Measurements from ENCODE around the gene FBXL13.

Gene FBXL13

DNA sequence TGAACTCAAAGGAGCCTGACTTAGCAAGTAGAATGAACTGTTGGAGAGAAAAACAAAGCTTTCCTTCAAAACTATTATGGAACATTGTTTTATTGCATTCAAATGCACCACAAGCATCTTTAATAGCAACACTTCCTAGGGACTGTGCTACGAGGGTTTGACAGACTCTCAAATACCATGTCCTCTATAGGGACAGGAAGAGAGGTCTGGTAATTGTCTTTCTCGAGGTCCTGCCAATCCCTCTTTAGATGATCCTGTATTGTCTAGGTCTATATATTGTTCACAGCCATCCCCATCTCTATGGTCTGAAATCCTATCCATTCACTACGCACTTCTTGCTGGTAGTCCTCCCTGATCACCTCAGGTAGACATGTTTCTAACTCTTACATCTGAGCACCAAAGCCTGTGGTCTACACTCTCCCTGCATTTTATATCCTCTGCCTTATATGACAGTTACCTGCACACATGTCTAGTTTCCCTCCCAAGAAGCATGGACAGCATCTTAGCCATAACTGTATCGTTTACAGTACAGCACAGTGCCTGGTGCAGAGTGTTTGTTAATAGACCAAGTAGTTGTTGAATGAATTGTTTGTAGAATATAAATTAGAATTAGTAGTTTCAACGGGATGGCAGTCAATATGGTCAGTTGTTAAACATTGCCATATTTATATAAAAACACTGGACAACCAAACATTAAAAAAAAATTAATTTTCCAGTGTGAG lies 183.5 kb downstream of the FBXL13 start:
- no peak for DNase-seq

DNA sequence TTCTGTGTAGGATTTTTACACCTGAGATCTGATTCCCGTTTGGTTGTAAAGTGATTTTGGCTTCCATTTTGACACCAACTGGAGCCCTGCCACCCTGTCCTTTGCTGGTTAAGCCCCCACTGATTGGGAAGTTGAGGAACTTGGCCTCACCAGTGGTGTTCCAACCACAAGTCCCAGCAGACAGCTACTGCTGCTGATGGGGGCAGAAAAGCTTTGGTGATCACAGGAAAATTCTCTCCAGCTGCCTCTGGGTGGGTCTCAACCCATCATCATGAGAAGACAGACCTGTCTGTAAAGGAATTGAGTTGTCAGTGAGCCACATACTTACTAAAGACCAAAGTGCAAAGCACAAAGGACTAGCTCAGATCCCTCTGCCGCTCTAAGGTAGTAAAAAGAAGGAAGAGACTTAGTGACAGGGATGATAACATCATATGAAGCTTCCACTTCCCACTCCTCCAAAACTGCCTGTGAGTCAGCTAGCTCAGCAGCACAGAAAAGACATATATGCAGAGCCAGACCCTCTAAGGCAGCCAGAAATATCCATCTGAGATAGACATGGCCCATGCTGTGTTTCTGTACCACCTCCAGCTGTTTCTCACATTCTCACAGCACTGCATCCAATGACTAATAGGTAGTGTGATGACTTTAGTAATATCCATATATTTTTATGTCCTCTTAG lies 184.2 kb downstream of the FBXL13 start:
- no peak for DNase-seq

DNA sequence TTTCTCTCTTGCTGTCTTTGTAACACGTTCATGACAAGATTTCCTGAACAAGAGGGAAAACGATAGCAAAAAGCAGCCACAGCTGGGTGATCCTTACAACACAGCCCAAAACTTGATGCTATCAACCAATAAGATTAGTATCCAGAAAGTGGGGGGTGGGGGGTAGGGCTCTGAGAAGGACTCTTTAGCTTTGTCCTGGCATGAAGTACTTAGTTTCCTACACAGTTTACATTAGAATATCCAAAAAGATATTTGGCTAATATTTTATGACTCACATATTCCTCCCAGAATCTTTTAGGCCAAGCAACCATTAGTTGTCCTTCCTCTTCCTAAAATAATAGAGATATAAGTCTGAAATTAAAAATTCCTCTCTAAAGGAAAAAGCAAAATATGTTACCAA lies 184.7 kb downstream of the FBXL13 start:
- DNase-seq: no peak

DNA sequence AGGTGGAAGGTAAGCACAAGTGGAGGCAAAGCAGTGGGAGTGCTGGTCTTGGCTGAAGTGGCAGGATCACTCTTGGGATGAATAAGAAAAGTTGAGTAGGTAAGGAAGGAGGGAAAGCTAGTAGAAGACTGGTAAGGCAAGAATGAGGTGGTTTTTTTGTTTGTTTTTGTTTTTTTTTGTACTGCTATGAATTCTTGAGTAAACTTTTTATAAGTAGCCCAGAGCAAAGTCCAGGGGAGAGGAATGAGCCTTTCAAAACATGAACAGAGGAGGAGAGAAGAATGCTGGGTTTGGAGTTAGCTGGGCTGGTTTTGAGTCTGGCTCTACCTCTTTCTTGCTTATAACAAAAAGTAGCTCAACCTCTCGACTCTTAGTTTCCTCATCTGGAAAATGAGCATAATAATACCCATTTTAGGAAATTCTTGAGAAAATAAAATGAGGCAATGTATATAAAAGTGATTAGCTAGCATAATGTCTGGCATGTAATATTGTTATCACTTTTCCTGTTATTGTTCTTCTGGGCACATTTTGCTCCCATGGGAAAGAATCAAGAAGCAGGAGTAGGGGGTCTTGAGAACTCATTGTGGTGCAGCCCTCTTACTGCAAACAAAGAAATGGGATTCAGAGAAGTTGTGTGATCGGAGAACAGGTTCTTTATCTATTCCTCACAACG lies 185.9 kb downstream of the FBXL13 start:
- DNase-seq: no peak

DNA sequence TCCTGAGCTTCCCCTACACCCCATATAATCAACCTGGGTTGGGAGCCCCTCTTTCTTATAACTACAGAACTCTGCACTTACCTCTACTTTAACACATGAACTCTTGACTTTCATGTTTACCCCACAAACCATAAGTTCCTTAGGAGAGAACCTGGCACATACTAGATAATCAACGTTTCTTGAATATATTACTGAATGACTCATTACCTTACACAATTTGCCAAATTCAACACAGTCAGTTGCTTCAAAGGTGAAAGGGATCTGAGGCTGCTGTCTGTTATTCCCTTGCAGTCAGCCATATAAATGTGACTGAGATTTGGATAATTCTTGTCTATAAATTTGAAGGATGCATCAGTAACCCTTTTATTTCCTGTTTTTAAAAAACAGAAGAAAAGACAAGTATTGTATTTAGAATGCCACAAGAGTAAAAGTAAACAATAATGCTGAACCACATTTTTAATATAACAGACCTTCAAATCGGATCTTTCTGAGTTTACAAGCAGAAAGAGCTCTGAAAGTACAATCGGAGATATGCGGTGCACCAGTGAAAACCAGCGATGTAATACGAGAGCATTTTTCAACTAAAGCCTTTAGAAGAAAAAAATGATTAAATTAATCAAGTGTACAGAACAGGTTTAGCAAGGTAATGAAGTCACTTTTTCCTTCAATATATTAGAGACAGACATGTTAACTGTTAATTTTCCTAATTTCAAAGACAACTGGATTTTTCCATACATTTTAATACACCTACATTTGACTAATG lies 191.3 kb downstream of the FBXL13 start:
- peak in 1 of 5 experiments; percentile 10 for DNase-seq

- DNase-seq: peak in 1 of 5 experiments; percentile 30
Observed at GRCh38 chr7:102875700-102876295, 198.8 kb downstream of the FBXL13 start.

- no peak for DNase-seq
Observed at GRCh38 chr7:102874966-102875365, 199.6 kb downstream of the FBXL13 start.

GRCh38 chr7:102874166-102874829 lies 200.3 kb downstream of the FBXL13 start:
- DNase-seq: peak in 1 of 5 experiments; percentile 91

DNA sequence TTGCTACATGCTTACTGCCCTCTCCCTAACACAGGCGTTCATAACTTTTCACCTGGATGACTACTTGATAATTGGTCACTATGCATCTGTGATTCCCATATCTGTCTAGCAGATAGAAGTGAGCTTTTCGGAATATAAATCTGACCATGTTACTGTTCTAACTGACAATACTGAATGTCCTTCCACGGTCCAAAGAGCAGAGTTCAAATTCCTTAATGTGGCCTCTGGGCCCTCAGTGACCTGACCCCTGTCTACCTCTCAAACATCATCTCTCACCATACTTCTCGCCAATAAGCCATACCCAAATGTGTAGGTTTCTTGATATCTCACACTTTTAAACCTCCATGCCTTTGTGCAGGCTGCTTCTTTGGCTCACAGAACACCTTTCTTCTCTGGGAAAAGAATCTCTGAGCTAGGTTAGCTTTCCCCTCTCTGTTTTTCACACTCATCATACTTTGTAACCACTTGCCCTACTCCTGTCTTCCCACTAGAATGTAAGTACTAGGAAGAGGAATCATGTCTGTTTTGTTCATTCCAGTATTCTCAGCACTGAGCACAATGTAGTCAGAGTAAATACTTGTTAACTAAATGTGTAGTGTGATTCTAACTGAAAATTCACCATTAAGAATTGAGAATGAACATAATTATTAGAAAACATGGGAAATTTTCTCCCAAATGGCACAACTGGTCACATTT lies 201.0 kb downstream of the FBXL13 start:
- no peak for DNase-seq

DNA sequence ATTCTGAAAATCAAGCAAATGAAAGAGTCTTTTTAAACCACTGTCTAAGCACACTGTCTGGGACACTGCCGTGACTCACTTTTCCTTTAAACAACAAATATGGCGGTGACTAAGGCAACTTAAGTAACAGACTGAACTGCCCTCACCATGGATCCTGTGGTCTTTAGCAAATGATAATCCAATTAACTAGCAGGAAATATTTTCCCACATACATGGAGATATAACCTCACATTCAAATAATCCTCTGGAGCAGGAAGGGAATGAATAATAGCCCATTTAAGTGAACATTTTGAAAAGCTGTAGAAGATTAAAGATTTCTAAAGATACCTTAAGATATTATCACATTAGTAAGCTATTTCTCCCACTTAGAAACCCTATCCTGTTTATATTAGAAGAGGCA lies 202.1 kb downstream of the FBXL13 start:
- no peak for DNase-seq

- DNase-seq: no peak
Observed at GRCh38 chr7:102869195-102869594, 205.4 kb downstream of the FBXL13 start.

DNA sequence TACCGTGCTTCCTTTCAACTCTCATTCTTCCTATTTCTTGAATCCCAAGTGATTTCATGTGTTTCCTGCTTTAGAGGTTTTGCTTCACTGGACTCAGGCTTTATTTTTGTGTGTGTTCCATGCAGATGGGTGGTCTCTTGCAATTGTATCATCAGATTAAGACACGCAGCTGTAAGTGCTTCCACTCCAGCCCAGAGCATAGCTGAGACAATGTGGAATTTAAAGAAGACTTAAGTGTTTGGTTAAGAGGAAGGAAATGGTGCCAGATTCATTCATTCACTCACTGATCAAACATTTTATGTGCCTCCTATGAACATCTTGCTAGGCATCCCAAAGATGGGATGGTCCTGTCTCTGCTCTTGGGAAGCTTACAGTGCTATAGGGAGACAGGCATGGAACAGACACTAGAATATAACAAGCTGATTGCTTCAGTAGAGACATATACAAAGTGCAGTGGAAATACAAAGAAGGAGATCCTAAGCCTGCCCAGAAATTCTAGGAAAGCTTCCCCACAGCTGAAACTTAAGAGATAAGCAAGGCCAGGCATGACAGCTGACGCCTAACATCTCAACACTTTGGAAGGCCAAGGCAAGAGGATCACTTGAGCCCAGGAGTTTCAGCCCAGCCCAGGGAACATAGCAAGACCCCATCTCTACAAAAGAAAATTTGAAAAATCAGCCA lies 207.9 kb downstream of the FBXL13 start:
- no peak for DNase-seq

DNA sequence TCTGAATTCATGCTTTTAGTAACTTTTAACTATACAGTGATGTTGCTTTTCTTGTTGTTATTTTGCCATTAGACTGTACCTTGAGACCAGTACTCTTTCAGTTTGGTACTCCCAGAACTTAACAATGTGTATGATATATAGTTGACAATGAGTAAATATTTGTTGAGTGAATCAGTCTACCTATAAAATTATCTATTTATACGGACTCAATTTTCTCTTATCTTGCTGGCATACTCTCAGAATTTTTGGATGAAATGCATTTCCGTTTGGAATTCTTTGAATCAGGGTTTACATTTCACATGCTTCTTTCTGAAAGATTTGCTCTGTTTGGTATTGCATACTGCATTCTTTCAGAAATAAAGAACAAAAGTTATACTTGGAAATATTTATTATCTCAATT lies 209.6 kb downstream of the FBXL13 start:
- DNase-seq: no peak

DNA sequence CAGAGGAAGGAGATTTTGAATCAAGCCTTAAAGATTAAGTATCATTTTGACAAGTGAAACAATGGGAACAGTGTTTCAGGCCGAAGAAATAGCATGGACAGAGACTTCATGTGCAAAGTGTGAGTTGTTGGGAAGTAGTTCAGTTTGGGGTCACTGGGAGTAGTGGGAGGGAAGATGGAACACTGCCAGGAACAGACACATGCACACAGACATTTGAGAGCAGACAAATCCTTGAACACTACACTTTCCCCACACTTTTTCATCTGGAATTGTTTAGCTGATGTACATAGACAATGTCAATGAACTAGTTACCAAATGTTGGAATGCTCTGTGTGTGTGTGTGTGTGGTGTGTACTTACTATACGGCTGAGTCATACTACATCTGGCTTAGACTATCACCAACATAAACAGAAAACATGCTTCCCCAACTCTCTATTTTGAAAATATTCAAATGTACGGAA lies 214.2 kb downstream of the FBXL13 start:
- DNase-seq: no peak

GRCh38 chr7:102859799-102860125 lies 214.8 kb downstream of the FBXL13 start:
- no peak for DNase-seq

DNA sequence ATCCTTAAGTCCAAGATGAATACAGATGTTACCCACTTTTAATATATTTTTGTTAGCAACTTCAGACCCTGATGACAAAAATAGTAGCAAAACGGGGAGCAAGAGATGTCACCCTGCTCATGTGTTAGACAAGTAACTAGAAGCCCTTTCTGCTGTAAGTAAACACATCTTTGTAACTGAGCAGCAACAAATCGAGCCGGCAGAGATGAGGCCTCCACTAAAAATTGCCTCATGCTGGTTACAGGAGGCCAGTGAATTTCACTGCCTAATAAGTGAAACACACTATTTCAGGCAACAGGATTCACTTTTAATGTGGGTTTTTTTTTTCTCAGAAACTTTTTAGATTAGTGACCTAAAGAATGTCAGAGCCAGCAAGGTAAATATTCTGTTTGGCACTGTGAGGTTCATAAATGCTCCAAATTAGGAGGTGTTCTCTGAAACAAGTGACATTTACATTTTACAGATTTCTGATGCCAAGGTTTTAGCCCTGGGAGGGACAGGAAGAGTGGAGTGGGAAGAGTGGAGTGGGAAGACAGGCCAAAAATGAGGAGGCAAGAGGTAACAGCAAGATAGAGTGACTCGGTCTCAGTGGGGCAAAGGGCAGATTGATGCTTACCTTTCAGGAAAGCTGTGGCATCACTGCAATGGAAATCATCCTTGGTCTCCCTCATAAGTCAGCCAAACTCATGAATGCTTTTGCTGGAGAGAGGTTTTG lies 215.4 kb downstream of the FBXL13 start:
- DNase-seq: no peak

DNA sequence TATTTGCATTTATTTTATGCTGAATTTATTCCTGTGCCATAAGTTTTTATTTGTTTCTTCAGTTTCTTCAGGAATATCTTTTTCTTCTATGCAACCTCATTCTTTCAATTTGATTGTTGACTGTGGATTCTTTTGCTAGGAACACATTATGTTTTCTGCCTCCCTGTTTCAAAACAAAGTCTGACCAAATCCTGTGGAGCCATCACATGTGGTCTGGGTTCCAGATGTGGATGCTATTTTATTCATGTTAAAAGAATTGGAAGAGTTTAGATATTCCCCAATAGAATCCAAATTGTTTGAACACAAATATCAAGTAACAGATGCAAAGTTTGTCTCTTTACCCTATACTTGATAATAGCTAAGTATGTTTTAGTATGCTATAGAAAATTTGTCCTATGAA lies 218.6 kb downstream of the FBXL13 start:
- no peak for DNase-seq

DNA sequence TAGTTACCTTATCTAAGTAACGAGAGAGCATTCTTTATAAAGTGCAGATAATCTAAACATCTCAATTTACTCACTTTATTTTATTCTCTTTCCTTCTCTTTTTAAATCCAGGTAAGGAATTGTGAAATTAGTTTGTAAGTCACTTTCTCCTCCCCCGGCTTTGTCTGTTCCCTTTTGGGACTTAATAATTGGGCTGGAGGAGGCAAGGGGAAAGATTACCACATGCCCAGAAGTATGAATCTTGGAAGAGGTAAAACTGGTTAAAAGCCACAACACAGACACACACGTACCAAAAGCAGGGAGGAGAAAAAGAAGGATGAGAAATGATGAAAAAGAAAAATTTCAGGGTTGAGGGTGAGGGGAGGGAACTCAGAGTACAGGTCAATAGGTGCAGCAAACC lies 225.1 kb downstream of the FBXL13 start:
- no peak for DNase-seq

GRCh38 chr7:102849079-102849478 lies 225.5 kb downstream of the FBXL13 start:
- no peak for DNase-seq

DNA sequence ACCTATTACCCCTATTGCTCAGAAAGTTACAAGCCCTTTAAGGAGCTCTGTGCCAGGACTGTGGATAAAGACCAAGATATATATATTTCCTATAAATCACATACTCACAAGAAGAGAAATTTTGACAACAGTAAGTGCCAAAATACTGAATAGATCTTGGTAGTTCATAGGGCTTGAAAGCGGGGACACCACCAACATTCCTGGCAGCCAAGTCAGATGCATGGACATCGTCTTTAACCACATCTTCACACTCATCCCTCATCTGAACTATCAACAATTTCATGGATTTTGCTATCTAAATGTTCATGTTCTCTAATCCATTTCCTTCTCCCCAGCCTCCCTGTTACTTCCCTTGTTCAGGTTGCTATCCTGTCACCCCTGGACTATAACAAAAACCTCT lies 229.2 kb downstream of the FBXL13 start:
- DNase-seq: no peak
